Measurements from ENCODE around the gene ADGRD2.

ADGRD2 gene

GRCh38 chr9:124457079-124457886, 7.0 kb downstream of the ADGRD2 start:
- DNase-seq (ENCODE audit: low read depth) = no peak

DNA sequence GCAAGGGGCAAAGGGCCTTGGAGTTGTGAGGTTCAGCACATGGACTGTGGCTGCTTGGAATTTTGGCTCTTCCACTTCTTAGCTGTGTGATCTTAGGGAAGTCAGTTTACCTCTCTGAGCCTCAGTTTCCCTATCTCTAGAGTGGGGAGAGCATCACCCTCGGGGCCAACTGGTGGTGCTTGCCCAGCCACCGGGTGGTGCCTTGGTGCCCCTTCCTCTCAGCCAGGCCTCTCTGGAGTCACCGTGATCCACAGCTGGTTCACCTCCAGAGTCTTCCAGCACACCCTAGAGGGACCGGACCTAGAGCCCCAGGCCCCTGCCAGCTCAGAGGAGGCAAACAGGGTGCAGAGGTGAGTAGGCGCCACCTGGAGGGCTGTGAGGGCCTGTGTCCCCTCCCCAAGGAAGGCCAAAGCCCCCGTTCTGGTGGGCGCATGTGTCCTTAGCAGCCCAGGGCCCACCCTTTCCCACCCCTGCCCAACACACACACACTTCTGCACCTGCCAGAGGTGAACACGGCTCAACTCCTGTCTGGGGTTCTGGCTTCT, 7.7 kb downstream of the ADGRD2 start:
- DNase-seq (ENCODE audit: low read depth) = no peak

GRCh38 chr9:124458441-124458840, 8.2 kb downstream of the ADGRD2 start:
- no peak for DNase-seq (ENCODE audit: low read depth)

- no peak for DNase-seq (ENCODE audit: low read depth)
These were observed 12.5 kb downstream of the ADGRD2 start for GRCh38 chr9:124462739-124463138.

DNA sequence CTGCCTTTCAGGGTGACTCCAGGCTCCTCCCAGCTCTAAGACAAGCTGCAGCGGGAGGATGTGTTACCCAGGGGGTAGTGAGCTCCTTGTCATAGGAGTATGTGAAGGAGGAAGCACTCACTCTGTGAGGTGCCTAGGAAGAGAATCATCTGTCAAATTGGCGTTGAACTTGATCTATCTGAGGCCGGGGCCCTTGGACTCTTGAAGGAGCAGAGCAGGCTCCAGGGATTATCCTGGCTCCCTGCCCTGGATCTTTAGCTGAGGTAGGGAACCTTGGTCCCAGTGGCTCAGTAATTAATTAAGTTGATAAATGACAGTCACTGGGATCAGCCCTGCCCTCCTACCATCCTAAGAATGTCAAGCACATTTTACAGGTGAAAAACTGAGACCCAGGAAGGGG, 15.5 kb downstream of the ADGRD2 start:
- no peak for DNase-seq (ENCODE audit: low read depth)

GRCh38 chr9:124467410-124468060, 17.3 kb downstream of the ADGRD2 start:
- DNase-seq (ENCODE audit: low read depth) = no peak

GRCh38 chr9:124468061-124468740, 17.9 kb downstream of the ADGRD2 start:
- DNase-seq (ENCODE audit: low read depth) = no peak

DNA sequence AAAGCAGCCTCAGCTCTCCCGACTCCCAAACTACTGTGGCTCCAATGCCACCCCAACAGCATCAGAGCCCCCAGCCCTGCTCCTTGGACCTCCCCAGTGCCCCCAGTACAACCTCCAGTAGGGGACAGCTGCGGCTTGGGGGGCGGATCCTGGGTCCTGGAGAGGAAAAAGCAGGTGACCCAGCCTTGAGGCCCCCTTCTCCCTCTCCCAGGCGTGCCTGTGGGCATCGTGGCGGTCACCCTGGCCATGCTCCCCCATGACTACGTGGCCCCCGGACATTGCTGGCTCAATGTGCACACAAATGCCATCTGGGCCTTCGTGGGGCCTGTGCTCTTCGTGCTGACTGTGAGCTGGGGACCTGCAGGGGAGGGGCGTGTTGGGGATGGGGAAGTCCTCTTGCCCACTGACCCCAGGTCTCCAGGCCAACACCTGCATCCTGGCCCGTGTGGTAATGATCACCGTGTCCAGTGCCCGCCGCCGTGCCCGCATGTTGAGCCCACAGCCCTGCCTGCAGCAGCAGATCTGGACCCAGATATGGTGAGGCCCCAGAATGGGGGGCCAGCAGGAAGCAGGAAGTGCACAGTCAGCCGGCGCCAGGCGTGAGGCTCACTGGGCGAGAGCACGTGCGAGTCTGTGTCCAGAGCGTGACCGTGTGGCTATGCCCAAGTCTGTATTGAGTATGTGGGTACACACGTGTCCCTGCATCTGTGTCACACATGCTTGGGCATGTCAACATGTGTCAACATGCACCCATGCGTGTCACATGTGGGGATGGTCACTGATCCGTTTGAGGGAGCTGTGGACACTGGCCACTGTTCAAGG, 19.0 kb downstream of the ADGRD2 start:
- DNase-seq (ENCODE audit: low read depth) = no peak

DNA sequence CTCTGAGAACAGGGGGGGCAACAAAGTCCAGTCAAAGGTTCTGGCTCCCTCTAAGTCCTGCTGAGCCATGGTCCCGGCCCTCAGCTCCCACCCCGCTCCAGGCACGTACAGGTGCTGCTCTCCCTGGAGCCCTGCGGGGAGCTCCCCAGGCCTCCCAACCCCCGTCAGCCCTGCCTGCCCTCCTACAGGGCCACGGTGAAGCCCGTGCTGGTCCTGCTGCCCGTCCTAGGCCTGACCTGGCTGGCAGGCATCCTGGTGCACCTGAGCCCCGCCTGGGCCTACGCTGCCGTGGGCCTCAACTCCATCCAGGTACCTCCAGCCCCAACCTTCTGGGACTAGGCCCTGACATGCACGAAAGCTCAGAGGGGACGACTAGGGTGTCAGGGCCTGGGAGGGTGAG, 20.1 kb downstream of the ADGRD2 start:
- DNase-seq (ENCODE audit: low read depth) = no peak

GRCh38 chr9:124470726-124471125, 20.5 kb downstream of the ADGRD2 start:
- DNase-seq (ENCODE audit: low read depth) = no peak

GRCh38 chr9:124471761-124472160, 21.5 kb downstream of the ADGRD2 start:
- no peak for DNase-seq (ENCODE audit: low read depth)

- DNase-seq (ENCODE audit: low read depth) = no peak
These were observed 22.5 kb downstream of the ADGRD2 start for GRCh38 chr9:124472770-124473169.

DNA sequence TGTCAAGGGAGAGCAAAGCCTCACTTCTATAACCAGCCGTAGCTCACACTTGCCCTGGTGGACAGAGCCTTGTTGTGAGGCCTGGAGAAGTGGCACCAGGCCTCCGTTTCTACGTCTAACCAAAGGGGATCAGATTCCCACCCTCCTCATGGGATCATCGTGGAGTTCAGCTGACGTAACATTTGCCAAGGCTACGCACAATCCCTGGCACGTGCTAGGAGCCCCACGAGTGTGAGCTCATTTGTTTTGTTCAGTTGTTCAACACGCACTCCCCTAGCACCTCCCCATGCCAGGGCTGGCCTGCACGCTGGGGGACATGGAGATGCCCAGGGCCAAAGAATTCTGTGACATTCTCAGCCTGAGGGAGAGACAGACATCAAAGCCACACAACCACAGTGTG, 23.1 kb downstream of the ADGRD2 start:
- no peak for DNase-seq (ENCODE audit: low read depth)

- no peak for DNase-seq (ENCODE audit: low read depth)
These were observed 23.9 kb downstream of the ADGRD2 start for GRCh38 chr9:124474151-124474550.

GRCh38 chr9:124475158-124475867, 25.1 kb downstream of the ADGRD2 start:
- DNase-seq (ENCODE audit: low read depth) = no peak

- no peak for DNase-seq (ENCODE audit: low read depth)
These were observed 25.8 kb downstream of the ADGRD2 start for GRCh38 chr9:124475868-124476690.

GRCh38 chr9:124477211-124477647, 27.0 kb downstream of the ADGRD2 start:
- DNase-seq (ENCODE audit: low read depth) = no peak

DNA sequence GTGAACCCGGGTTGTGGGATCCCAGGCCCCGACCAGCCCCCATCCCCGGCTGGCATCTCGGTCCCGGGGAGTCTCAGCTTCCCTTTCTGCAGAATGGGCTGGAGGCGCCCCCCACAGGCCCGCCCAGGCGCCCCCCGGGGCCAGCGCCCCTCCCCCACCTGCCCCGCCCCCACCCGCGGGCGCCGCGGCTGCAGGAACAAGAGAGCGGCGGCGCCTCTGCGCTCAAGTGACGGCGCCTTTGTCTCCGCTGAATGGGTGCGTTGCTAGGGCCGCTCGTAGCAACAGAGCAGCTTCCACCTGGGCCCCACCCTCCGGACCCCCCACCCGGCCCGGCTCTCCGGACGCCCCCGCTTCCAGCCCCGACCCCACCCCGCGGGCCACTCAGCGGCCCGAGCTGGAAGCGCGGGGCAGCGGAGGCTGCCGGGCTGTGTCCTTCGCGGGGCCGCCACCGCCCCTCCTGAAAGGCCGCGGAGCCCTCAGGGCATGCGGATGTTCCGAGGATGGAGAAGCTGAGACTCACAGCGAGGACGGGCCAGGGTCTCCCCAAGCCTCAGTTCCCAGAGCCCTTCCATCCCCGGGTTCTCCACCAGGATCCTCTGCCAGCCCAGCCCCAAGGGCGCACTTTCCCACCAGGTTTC, 27.5 kb downstream of the ADGRD2 start:
- no peak for DNase-seq (ENCODE audit: low read depth)

DNA sequence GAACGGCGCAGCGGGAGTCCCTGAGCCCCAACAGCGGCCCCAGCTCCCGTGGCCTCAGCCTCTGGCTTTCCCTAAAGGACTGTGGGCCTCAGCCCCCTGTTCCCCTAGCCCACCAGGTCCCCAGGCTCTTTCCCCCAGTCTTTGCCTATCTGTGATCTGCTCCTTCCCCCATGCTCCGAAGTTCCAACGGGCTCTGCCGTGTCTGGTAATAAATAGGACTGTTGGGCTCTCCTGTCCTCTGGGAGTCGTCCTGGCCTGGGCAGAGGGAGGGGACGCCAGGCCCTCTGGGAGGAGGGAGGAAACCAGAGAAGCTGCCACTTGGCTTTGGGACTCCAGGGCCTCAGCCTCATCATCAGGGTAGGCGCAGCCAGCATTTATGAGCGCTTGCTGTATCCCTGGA, 28.1 kb downstream of the ADGRD2 start:
- no peak for DNase-seq (ENCODE audit: low read depth)

GRCh38 chr9:124479371-124479770, 29.1 kb downstream of the ADGRD2 start:
- no peak for DNase-seq (ENCODE audit: low read depth)

All from activated T-cell treated with anti-CD3 and anti-CD28 coated beads for 24 hours (primary cell).